Measurements from ENCODE around the gene GRIK4. TPM values are rescaled to one million over a fixed set of nuclear protein-coding genes. Genes with fewer than 3 reads are reported as not detected.
"Not testable (repeated sequence)": the region's sequence is repeated elsewhere in the genome, so short reads cannot be mapped to it uniquely, and the experiment has no call there.

The GRIK4 gene
- total RNA-seq, 2 donors from 2014 or later, result 0.05 to 1.7 TPM

GRCh38 chr11:121024989-121025388, 513.4 kb downstream of the GRIK4 start:
- Histone ChIP-seq H3K27ac (peak overlapping the region in 1 of 2 donors; percentile 74), H3K36me3 (no peaks in the 10 kb centered on the region), H3K4me3 (peak overlapping the region in 1 of 2 donors; percentile 79), H3K4me1 (replicated peaks) (no peaks in the 10 kb centered on the region), H3K27me3 (replicated peaks; ENCODE audit: insufficient read depth) (no peaks in the 10 kb centered on the region), H3K9me3 (no peaks in the 10 kb centered on the region)
- no peak for DNase-seq (ENCODE audit: low spot score)
- intact Hi-C loops (cut with DNase I), result no loop called here
- WGBS, result 36% methylated on average over 3 of the region's 3 CpGs
- TF ChIP-seq CTCF (IDR thresholded peaks at IDR 0.05), result no peak
- no peak for TF ChIP-seq POLR2A (IDR thresholded peaks at IDR 0.05)
- TF ChIP-seq POLR2AphosphoS5 (IDR thresholded peaks at IDR 0.05), result no peak

DNA sequence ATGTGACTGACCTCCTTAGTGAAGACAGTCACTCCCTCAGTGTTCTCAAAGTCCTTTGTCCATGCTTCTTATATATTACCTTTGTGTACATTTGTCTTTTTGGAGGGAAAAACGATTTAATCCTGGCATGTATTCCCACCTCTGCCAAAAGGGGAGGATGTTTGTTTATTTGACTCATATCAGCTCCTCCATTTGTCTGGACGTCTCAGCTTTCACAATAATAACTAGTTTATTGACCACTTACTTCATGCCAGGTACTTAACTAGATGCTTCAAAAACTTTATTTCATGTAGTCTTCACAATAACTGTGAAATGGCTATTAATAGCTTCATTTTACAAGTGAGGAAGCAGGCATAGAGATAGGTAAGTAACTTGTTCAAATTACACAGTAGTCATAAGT, 517.6 kb downstream of the GRIK4 start:
- H3K27me3 ChIP-seq (replicated peaks; ENCODE audit: insufficient read depth), result no peaks in the 10 kb centered on the region
- no peak overlapping the region for H3K4me3 ChIP-seq
- TF ChIP-seq POLR2A (IDR thresholded peaks at IDR 0.05) (no peak), POLR2AphosphoS5 (IDR thresholded peaks at IDR 0.05) (no peak)
- no peaks in the 10 kb centered on the region for H3K36me3 ChIP-seq
- no peak for DNase-seq (ENCODE audit: low spot score)
- 11% methylated on average over 2 of the region's 2 CpGs for WGBS
- no peaks in the 10 kb centered on the region for H3K4me1 ChIP-seq (replicated peaks)
- no peaks in the 10 kb centered on the region for H3K9me3 ChIP-seq
- intact Hi-C loops (cut with DNase I), result no loop called here
- no peak overlapping the region for H3K27ac ChIP-seq

- H3K4me3 ChIP-seq, result no peak overlapping the region
- no peaks in the 10 kb centered on the region for H3K27me3 ChIP-seq (replicated peaks; ENCODE audit: insufficient read depth)
- intact Hi-C loops (cut with DNase I), result no loop called here
- DNase-seq (ENCODE audit: low spot score), result no peak
- TF ChIP-seq CTCF (IDR thresholded peaks at IDR 0.05), result no peak
- TF ChIP-seq POLR2A (IDR thresholded peaks at IDR 0.05), result no peak
- TF ChIP-seq POLR2AphosphoS5 (IDR thresholded peaks at IDR 0.05), result no peak
- no peaks in the 10 kb centered on the region for H3K9me3 ChIP-seq
- H3K27ac ChIP-seq, result no peak overlapping the region
- H3K4me1 ChIP-seq (replicated peaks), result no peaks in the 10 kb centered on the region
- 68% methylated on average over 3 of the region's 3 CpGs for WGBS
- no peaks in the 10 kb centered on the region for H3K36me3 ChIP-seq
These were observed 518.4 kb downstream of the GRIK4 start for GRCh38 chr11:121029813-121030445.

DNA sequence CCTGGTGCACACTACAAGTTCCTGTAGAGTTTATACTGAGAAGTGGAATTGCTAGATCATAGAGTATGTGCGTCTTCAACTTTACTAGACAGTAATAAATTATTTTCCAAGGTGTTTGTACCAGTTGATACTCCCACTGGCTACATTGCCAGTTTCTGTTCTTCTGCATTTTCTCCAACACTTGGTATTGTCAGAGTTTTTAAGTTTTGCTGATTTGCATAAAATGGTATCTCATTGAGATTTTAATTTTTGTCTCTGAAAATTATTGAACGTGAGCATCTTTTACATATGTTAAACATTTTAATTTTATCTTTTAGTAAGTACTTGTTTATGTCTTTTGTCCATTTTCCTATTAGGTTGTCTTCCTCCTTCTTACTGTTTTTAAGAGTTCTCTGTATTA, 519.6 kb downstream of the GRIK4 start:
- Histone ChIP-seq H3K9me3 (no peaks in the 10 kb centered on the region), H3K36me3 (no peaks in the 10 kb centered on the region), H3K4me1 (replicated peaks) (no peaks in the 10 kb centered on the region), H3K27me3 (replicated peaks; ENCODE audit: insufficient read depth) (no peaks in the 10 kb centered on the region), H3K27ac (no peak overlapping the region), H3K4me3 (no peak overlapping the region)
- intact Hi-C loops (cut with DNase I), result no loop called here
- WGBS, result 82% methylated on average over 2 of the region's 2 CpGs
- TF ChIP-seq POLR2AphosphoS5 (IDR thresholded peaks at IDR 0.05), result no peak
- no peak for TF ChIP-seq POLR2A (IDR thresholded peaks at IDR 0.05)
- TF ChIP-seq CTCF (IDR thresholded peaks at IDR 0.05), result no peak
- DNase-seq (ENCODE audit: low spot score), result no peak

GRCh38 chr11:121031648-121032047, 520.1 kb downstream of the GRIK4 start:
- H3K27me3 ChIP-seq (replicated peaks; ENCODE audit: insufficient read depth); H3K4me3 ChIP-seq; H3K4me1 ChIP-seq (replicated peaks); DNase-seq (ENCODE audit: low spot score); H3K9me3 ChIP-seq; H3K36me3 ChIP-seq; intact Hi-C loops (cut with DNase I); H3K27ac ChIP-seq: not testable (repeated sequence)
- WGBS, result 94% methylated on average over 4 of the region's 4 CpGs

- no peak overlapping the region for H3K4me3 ChIP-seq
- no peak overlapping the region for H3K27ac ChIP-seq
- H3K36me3 ChIP-seq, result no peaks in the 10 kb centered on the region
- H3K9me3 ChIP-seq, result no peaks in the 10 kb centered on the region
- no peak for DNase-seq (ENCODE audit: low spot score)
- TF ChIP-seq CTCF (IDR thresholded peaks at IDR 0.05) (no peak), POLR2AphosphoS5 (IDR thresholded peaks at IDR 0.05) (no peak), POLR2A (IDR thresholded peaks at IDR 0.05) (no peak)
- intact Hi-C loops (cut with DNase I), result no loop called here
- 92% methylated on average over 3 of the region's 3 CpGs for WGBS
- no peaks in the 10 kb centered on the region for H3K27me3 ChIP-seq (replicated peaks; ENCODE audit: insufficient read depth)
- H3K4me1 ChIP-seq (replicated peaks), result no peaks in the 10 kb centered on the region
These were observed 521.0 kb downstream of the GRIK4 start for GRCh38 chr11:121032546-121032945.
